GM12891 (cell line): ENCODE measurements around the gene IRF8. TPM values are rescaled to one million over a fixed set of nuclear protein-coding genes. Genes with fewer than 3 reads are reported as not detected.

Source experiments
- DNase-seq: peaks from one replicate; pipeline ENCODE4 v3.0.0; 2011; ENCODE audit warnings: low spot score; ENCODE audit not compliant: insufficient read length
- FAIRE-seq: peaks from 2 replicates; lab custom pipeline; 2011; peaks lifted over from hg19 to GRCh38; lab: Jason Lieb, UNC
- PAX5 ChIP-seq: IDR thresholded peaks from 2 replicates; pipeline ENCODE4 v1.6.1; 2011; ENCODE audit warnings: low read length, moderate library complexity, mild to moderate bottlenecking; ENCODE audit not compliant: insufficient read depth, severe bottlenecking
- POLR2A ChIP-seq: IDR thresholded peaks from 2 replicates; pipeline ENCODE4 v1.6.1; 2011; ENCODE audit warnings: low read depth, low read length, control low read depth
- POLR2AphosphoS5 ChIP-seq: IDR thresholded peaks from 2 replicates; pipeline ENCODE4 v1.6.1; 2011; ENCODE audit warnings: low read depth, low read length, control low read depth
- POU2F2 ChIP-seq: IDR thresholded peaks from 2 replicates; pipeline ENCODE4 v1.6.1; 2011; ENCODE audit warnings: low read depth, mild to moderate bottlenecking, control low read depth, low read length, moderate library complexity
- SPI1 ChIP-seq: IDR thresholded peaks from 2 replicates; pipeline ENCODE4 v1.6.1; 2011; ENCODE audit warnings: low read depth, low read length, control low read depth
- TAF1 ChIP-seq: IDR thresholded peaks from 2 replicates; pipeline ENCODE4 v1.6.1; 2011; ENCODE audit warnings: low read depth, low read length, control low read depth
- polyA plus RNA-seq: library from polyadenylated mRNA; unstranded; fragments of >200 nt; gene quantifications from one replicate; pipeline ENCODE4 v1.2.1, GENCODE V29; 2012; ENCODE audit warnings: low read depth, missing spikeins, inconsistent platforms; ENCODE audit not compliant: missing spikeins

IRF8 gene, protein sequence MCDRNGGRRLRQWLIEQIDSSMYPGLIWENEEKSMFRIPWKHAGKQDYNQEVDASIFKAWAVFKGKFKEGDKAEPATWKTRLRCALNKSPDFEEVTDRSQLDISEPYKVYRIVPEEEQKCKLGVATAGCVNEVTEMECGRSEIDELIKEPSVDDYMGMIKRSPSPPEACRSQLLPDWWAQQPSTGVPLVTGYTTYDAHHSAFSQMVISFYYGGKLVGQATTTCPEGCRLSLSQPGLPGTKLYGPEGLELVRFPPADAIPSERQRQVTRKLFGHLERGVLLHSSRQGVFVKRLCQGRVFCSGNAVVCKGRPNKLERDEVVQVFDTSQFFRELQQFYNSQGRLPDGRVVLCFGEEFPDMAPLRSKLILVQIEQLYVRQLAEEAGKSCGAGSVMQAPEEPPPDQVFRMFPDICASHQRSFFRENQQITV
- polyA plus RNA-seq, result 111 TPM

- peak; percentile 21 for TF ChIP-seq PAX5
- peak; percentile 97 for TF ChIP-seq POLR2A
- TF ChIP-seq SPI1, result no peak
- peak; percentile 96 for TF ChIP-seq POLR2AphosphoS5
- TF ChIP-seq TAF1, result peak; percentile 70
- peak; percentile 65; the same call in 1 of the 2 replicates for TF ChIP-seq POU2F2
- peak; percentile 97 for FAIRE-seq
- peak; percentile 74 for DNase-seq
Observed at GRCh38 chr16:85898521-85899442, at the start of gene IRF8. Gene IRF8, plus strand, starts transcription at chr16:85899162. Its CDS starts 3,854 bp downstream, at chr16:85903016.

GRCh38 chr16:85849388-85849787 is 49.6 kb upstream of the IRF8 start:
- TF ChIP-seq SPI1 (no peak), TAF1 (no peak)
- no peak for FAIRE-seq

DNA sequence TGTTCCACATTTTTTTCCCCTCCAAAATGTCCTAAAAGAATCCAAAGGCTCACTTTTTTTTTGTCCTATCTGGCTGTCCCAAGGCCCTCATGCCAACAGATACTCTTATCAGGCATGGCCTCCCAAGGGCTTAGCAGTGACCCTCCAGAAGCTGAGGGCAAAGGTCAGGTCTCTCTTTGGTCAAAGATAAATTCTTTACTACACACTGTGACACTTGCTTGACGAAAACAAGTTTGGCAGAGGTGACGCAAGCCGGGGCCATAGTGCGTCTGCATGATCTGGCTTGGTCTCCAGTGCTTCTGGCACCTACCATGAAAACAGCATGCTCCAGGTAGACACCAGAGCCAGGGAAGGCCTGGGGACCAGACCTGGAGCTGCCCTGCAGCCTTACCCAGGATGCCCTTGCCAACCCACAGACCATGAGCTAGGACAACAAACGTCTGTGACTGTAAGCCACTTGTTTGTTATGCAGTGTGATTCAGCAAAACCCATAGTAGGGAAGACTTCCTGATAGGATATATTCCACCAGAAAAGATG is 48.5 kb upstream of the IRF8 start:
- FAIRE-seq (no peak), DNase-seq (no peak)
- no peak for TF ChIP-seq TAF1
- no peak for TF ChIP-seq SPI1
- no peak for TF ChIP-seq POU2F2

More at GRCh38 chr16:85849388-85849787, 49.6 kb upstream of the IRF8 start:
- DNase-seq, result no peak

- no peak for DNase-seq
- TF ChIP-seq POU2F2 (no peak), PAX5 (no peak), TAF1 (no peak), POLR2A (no peak), POLR2AphosphoS5 (no peak), SPI1 (no peak)
- FAIRE-seq, result no peak
Observed at GRCh38 chr16:85851034-85851785, 47.8 kb upstream of the IRF8 start.

- DNase-seq (no peak), FAIRE-seq (no peak)
- TF ChIP-seq SPI1 (no peak), POU2F2 (no peak), POLR2A (no peak), POLR2AphosphoS5 (no peak), PAX5 (no peak), TAF1 (no peak)
Observed at GRCh38 chr16:85853547-85854545, 45.1 kb upstream of the IRF8 start.

- no peak for FAIRE-seq
- DNase-seq, result no peak
- TF ChIP-seq TAF1, result no peak
- TF ChIP-seq POLR2A, result no peak
- TF ChIP-seq SPI1, result no peak
Observed at GRCh38 chr16:85854935-85855334, 44.0 kb upstream of the IRF8 start.

DNA sequence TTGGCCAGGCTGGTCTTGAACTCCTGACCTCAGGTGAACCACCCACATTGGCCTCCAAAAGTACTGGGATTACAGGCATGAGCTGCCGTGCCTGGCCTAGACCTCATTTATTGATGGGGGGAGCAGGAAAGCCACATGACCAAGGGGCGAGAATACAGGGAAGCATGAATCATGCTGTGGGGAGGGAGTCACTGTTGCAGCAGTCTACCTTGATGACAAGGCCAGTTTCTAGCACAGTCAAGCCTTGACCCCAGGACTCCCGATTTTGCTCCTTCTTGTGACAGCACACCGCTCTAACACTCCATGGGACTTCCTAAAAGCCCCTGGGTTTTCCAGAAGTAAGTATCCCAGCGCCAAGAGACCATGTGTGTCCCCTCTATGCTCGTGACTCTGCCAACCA is 42.9 kb upstream of the IRF8 start:
- TF ChIP-seq PAX5, result no peak
- TF ChIP-seq SPI1, result no peak
- no peak for TF ChIP-seq POLR2A
- no peak for TF ChIP-seq POU2F2
- TF ChIP-seq TAF1, result no peak
- no peak for TF ChIP-seq POLR2AphosphoS5
- DNase-seq (no peak), FAIRE-seq (peak; percentile 13)

GRCh38 chr16:85856585-85856984 is 42.4 kb upstream of the IRF8 start:
- DNase-seq (no peak), FAIRE-seq (peak; percentile 57)
- TF ChIP-seq POLR2A (no peak), TAF1 (no peak), POU2F2 (no peak), SPI1 (no peak), PAX5 (no peak), POLR2AphosphoS5 (no peak)
